Measurements from ENCODE around the gene GLO1.
"Not testable (repeated sequence)": the region's sequence is repeated elsewhere in the genome, so short reads cannot be mapped to it uniquely, and the experiment has no call there.

Gene GLO1

GRCh38 chr6:38703949-38704590 lies 1.1 kb upstream of the GLO1 start:
- FAIRE-seq = no peak

GRCh38 chr6:38701551-38701950 lies 1.4 kb downstream of the GLO1 start:
- no peak for FAIRE-seq

GRCh38 chr6:38699702-38700101 lies 3.2 kb downstream of the GLO1 start:
- not testable (repeated sequence) for FAIRE-seq

- no peak for FAIRE-seq
Observed at GRCh38 chr6:38697846-38698245, 5.1 kb downstream of the GLO1 start.

DNA sequence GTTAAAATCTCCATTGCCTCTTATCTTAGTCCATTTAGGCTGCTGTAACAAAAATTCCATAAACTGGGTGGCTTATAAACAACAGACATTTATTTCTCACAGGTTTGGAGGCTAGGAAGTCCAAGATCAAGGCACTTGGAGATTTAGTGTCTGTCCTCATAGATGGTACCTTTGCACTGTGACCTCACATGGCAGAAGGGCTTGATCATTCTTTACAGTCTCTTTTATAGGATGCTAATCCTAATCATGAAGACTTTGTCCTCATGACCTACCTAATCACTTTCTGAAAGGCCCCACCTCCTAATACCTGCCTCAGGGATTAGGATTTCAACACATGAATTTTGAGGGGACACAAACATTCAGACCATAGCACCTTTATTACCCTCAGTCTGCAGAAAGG lies 6.6 kb downstream of the GLO1 start:
- no peak for FAIRE-seq

- FAIRE-seq = no peak
Observed at GRCh38 chr6:38695933-38696332, 7.0 kb downstream of the GLO1 start.

- FAIRE-seq = no peak
Observed at GRCh38 chr6:38695227-38695900, 7.6 kb downstream of the GLO1 start.

DNA sequence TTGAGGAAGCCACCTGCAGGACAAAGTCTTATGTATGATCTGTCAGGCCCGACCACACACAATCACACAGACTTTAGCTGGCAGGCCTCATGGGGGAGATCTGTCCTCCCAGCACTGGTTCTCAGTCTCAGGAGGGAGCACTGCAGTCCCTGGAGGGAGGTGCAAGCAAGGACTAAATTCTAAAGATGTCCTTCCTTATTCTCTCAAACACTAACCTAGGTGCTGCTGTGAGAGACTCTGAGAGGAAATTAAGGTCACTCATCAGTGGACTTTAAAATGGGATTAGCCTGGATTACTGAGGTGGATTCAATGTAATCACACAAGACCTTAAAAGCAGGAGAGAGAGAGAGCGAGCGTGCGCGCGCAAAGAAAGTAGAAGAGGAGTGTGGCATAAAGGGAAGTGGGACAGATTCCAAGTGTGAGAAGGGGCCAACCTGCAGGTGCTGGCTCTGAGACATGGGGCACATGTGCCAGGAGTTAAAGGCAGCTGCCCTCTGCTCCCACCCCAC lies 14.3 kb downstream of the GLO1 start:
- FAIRE-seq = no peak

- no peak for FAIRE-seq
Observed at GRCh38 chr6:38687549-38687948, 15.4 kb downstream of the GLO1 start.

DNA sequence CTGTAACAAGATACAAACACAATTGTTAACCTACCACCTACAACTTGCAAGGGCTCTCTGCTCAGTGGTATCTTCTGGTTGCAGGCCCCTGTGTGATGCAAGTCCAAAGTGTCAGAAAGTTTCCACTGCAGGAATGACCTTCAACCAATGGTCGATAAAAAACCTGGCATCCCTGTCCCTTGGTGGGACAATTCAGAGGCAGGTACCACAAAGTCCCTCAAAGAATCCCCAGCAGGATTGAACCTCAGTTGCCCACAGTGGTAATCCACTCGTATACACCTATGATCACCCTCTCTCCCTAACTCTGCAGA lies 15.9 kb downstream of the GLO1 start:
- no peak for FAIRE-seq

DNA sequence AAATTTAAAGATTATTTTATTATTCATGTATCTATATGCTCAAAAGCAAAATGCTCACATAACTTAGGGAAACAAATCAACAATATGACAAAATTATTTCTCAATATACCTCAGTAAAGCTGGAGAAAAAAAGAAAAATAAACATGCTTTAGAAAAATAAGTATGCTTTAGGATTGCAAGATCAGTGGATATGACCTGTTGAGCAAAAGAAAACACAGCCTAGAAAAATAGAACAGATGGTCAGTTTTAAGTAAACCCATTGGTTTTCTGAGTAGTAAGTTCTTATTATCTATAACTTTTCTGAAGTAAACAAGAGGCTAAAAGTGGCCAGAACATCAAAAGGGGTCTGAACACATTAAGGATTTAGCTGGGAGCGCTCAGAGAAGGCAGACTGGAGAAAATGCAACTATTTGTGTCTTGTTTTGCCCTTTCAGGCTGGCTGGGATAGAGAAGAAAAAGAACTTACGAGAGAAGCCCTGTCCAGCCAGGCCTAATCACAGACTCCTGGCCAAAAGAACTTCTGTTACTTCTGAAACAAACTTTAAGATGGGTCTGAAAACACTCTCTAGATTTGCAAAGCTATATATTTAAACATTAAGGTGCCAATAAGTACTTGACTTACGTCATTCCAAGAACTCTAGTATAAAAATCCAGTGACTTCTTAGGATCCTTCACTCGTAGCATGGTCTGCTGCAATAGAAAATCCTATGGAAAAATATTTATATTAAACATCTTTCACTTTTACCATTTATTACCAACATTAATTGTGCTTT lies 16.5 kb downstream of the GLO1 start:
- no peak for FAIRE-seq

GRCh38 chr6:38684904-38685303 lies 18.0 kb downstream of the GLO1 start:
- no peak for FAIRE-seq

GRCh38 chr6:38684237-38684636 lies 18.7 kb downstream of the GLO1 start:
- FAIRE-seq = no peak

DNA sequence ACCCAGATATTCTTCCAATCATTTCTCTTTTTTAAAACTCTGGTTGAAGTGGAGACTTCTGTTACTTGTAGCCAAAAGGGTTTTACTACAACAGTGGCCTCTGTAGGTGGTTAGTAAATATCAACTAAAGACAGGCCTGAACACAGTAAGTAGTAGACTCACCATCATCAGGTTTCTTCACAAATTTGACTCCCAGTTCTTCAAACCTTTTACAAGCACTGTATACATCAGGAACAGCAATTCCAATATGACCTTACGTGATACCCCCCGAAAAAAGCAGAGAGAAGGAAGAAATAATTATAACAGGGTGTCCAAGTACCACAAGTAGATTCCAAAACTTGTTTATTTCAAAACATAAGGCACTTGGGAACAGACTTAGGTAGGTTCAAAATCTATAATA lies 21.1 kb downstream of the GLO1 start:
- no peak for FAIRE-seq

GRCh38 chr6:38679668-38680067 lies 23.3 kb downstream of the GLO1 start:
- FAIRE-seq = no peak

DNA sequence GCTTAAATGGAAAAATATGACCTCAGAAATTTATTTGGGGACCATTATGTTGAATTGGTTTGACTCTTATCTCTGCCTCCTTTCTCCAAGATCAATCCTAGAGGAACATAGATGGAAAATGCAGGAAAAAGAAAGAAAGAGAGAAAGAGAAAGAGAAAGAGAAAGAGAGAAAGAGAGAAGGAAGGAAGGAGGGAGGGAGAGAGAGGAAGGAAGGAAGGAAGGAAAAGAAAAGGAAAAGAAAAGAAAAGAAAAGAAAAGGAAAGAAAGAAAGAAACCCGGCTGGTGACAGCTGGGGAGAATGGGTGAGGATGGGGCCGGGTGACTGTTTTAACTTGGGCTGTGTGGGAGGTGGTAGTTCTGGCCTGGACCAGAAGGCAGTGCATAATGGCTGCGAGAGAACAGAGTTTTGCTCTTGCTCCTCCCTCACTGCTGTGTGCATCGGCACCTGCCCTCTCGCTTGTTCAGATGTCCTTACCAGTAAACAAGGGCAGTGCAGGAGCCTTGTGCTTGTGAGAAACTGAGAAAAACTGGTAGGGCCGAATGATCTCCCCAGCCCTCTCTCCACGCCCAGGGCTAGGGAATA lies 24.7 kb downstream of the GLO1 start:
- FAIRE-seq = no peak

- no peak for FAIRE-seq
Observed at GRCh38 chr6:38676974-38677544, 25.9 kb downstream of the GLO1 start.

GRCh38 chr6:38676236-38676973 lies 26.5 kb downstream of the GLO1 start:
- FAIRE-seq = no peak

DNA sequence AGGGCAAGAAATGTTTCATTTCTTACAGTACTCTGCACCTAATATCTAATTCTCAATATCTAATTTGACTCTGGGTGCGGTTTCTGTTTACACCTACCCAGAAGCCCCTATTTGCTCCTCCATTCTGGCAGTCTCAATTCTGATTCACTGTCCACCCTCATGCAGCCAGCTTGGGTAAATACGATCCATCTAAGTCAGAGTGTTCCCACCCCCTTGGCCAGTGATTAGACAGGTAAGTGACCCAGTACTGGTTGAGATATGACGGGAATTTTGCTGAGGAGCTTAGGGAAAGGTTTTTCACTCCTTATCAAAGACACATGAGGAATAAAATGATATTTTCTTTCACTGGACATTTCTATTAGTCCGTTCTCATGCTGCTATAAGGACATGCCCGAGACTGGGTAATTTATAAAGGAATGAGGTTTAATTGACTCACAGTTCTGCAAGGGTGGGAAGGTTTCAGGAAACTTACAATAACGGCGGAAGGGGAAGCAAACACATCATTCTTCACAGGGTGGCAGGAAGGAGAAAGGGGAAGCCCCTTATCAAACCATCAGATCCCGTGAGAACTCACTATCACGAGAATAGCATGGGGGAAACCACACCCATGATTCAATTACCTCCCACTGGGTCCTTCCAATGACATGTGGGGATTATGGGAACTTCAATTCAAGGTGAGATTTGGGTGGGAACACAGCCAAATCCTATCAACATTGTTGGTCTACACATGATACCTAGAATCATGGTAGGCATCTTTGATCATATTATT lies 29.4 kb downstream of the GLO1 start:
- no peak for FAIRE-seq

DNA sequence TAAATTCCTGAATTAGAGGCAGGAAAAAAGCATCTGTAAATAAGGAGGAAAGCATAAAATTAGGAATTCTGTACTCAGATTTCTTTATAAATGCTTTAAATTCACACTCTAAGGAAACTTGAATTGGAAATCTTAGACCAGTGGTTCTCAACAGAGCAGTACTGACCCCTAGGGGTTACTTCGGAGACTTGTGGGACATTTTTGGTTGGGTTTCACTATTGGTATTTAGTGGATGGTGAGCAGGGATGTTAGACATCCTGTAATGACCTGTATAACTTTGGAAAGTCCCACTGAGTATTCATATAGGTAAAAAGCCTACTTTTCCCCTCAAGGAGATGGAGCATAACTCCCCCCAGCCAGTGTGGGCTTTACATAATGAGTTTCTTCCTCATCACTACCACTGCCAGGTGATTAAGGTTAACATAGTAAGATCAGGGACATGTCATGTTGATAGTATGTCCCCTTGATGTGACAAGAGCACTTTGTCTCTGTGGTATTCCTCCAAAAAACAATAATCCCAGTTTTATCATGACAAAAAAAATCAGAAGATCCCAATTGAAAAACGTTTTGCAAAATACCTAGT lies 31.0 kb downstream of the GLO1 start:
- FAIRE-seq = peak; percentile 96

GRCh38 chr6:38658418-38659167 lies 44.4 kb downstream of the GLO1 start:
- no peak for FAIRE-seq
